ENCODE measurements around the gene LY86. TPM values are rescaled to one million over a fixed set of nuclear protein-coding genes. Genes with fewer than 3 reads are reported as not detected.

LY86 gene
- total and polyA plus RNA-seq, 2 donors (not counting 3 experiments of a cell fraction or from before 2014, with no cell fraction given): not detected

GRCh38 chr6:6624269-6624990, 35.9 kb downstream of the LY86 start:
- no peak overlapping the region for H3K4me2 ChIP-seq (ENCODE audit: insufficient read depth, low read length)
- dilution Hi-C loops (cut with MboI; ENCODE audit: extremely low pct_ligation_motif_present, low sequenced_read_pairs): no loop called here
- no TSS peak for BruUV-seq (replicated peaks)

DNA sequence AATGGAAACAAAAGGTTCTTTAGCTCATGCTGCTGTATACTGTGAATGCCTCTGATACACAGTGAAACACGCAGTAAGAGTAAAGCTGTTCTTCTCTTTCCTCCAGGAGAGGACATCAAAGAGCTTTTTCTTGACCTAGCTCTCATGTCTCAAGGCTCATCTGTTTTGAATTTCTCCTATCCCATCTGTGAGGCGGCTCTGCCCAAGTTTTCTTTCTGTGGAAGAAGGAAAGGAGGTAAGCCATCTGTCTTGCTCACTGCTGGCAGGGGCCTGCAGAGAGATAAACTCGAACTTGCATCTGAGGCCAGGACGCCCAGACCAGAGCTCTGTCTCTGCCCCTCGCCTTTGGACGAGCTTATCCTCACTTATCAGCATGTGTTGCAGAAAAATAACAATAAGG, 37.7 kb downstream of the LY86 start:
- dilution Hi-C loops (cut with MboI; ENCODE audit: extremely low pct_ligation_motif_present, low sequenced_read_pairs): no loop called here

More at GRCh38 chr6:6624269-6624990, 35.9 kb downstream of the LY86 start:
- peaks cover 0 to 3% of the 10 kb centered on the region in 2 experiments for H3K27me3 ChIP-seq (ENCODE audit: control insufficient read depth in 2 of 2, insufficient read depth in 2 of 2, low read length in 2 of 2)
- H3K9me1 ChIP-seq (replicated peaks; ENCODE audit: control insufficient read depth, extremely low read depth, insufficient read depth, low read length): no peaks in the 10 kb centered on the region
- POLR2A ChIA-PET: no interaction called here
- H3K36me3 ChIP-seq (ENCODE audit: control insufficient read depth in 2 of 2, extremely low read depth in 1 of 2, insufficient read depth in 2 of 2, low read length in 2 of 2): no peaks in the 10 kb centered on the region
- H3K9ac ChIP-seq (replicated peaks; ENCODE audit: extremely low read depth, insufficient read depth, low read length): no peak overlapping the region
- no peak for FAIRE-seq
- DNase-seq (ENCODE audit: low read depth, low spot score): no peak
- H3K79me2 ChIP-seq (ENCODE audit: control insufficient read depth, insufficient read depth, low read length): no peaks in the 10 kb centered on the region
- no peak overlapping the region for H2AFZ ChIP-seq (ENCODE audit: low read depth, low read length)
- H3K27ac ChIP-seq (ENCODE audit: insufficient read depth, low read depth, low read length): no peak overlapping the region
- H3K4me3 ChIP-seq (replicated peaks in 1 of 3; ENCODE audit: insufficient read depth in 1 of 3, low read depth in 1 of 3, low read length in 3 of 3): no peak overlapping the region
- TF ChIP-seq POLR2AphosphoS5 (IDR thresholded peaks at IDR 0.05; ENCODE audit: insufficient read depth, low read depth, low read length): no peak
- no peaks in the 10 kb centered on the region for H3K9me3 ChIP-seq (replicated peaks; ENCODE audit: control insufficient read depth, insufficient read depth, low read length)
- no peaks in the 10 kb centered on the region for H4K20me1 ChIP-seq (replicated peaks; ENCODE audit: control insufficient read depth, extremely low read depth, insufficient read depth, low read length)
- intact Hi-C loops (cut with micrococcal nuclease): no loop called here
- CTCF ChIA-PET: no interaction called here
- no peaks in the 10 kb centered on the region for H3K4me1 ChIP-seq (ENCODE audit: control insufficient read depth, extremely low read depth, insufficient read depth, low read length)

More for the DNA sequence above, 37.7 kb downstream of the LY86 start:
- BruUV-seq (replicated peaks): no TSS peak
- DNase-seq (ENCODE audit: low read depth, low spot score) (no peak), FAIRE-seq (peak; percentile 12)
- intact Hi-C loops (cut with micrococcal nuclease): no loop called here
- H3K4me1 ChIP-seq (ENCODE audit: control insufficient read depth, extremely low read depth, insufficient read depth, low read length): no peaks in the 10 kb centered on the region
- no peak overlapping the region for H3K9ac ChIP-seq (replicated peaks; ENCODE audit: extremely low read depth, insufficient read depth, low read length)
- H3K4me3 ChIP-seq (replicated peaks in 1 of 3; ENCODE audit: insufficient read depth in 1 of 3, low read depth in 1 of 3, low read length in 3 of 3): no peak overlapping the region
- no peaks in the 10 kb centered on the region for H3K9me1 ChIP-seq (replicated peaks; ENCODE audit: control insufficient read depth, extremely low read depth, insufficient read depth, low read length)
- H3K9me3 ChIP-seq (replicated peaks; ENCODE audit: control insufficient read depth, insufficient read depth, low read length): no peaks in the 10 kb centered on the region
- CTCF ChIA-PET: interaction anchor here (1.2 kb wide), 1 partner anchor 10 kb away, joined by 3 read pairs; no protein-coding TSS in a partner anchor
- TF ChIP-seq POLR2AphosphoS5 (IDR thresholded peaks at IDR 0.05; ENCODE audit: insufficient read depth, low read depth, low read length) (no peak), MAX (IDR thresholded peaks at IDR 0.05; ENCODE audit: insufficient read depth, insufficient read length) (no peak), MYC (IDR thresholded peaks at IDR 0.05; ENCODE audit: low read depth, low read length) (no peak), GATA2 (IDR thresholded peaks at IDR 0.05; ENCODE audit: insufficient read depth, insufficient read length, low read depth, low read length) (no peak), EZH2 (IDR thresholded peaks at IDR 0.05; ENCODE audit: borderline replicate concordance, low read depth, low read length, severe bottlenecking) (no peak), POLR2A (IDR thresholded peaks at IDR 0.05; ENCODE audit: low read depth, low read length) (no peak), CTCF (IDR thresholded peaks at IDR 0.05; ENCODE audit: extremely low read depth in 1 of 2, insufficient read depth in 1 of 2, low read depth in 1 of 2, low read length in 2 of 2) (no peak), FOS (IDR thresholded peaks at IDR 0.05; ENCODE audit: borderline replicate concordance, insufficient read depth, low read length) (no peak), JUN (IDR thresholded peaks at IDR 0.05; ENCODE audit: borderline replicate concordance, insufficient read depth, insufficient read length, low read depth) (no peak)
- peaks cover 0 to 3% of the 10 kb centered on the region in 2 experiments for H3K27me3 ChIP-seq (ENCODE audit: control insufficient read depth in 2 of 2, insufficient read depth in 2 of 2, low read length in 2 of 2)
- no peak overlapping the region for H2AFZ ChIP-seq (ENCODE audit: low read depth, low read length)
- POLR2A ChIA-PET: no interaction called here
- H4K20me1 ChIP-seq (replicated peaks; ENCODE audit: control insufficient read depth, extremely low read depth, insufficient read depth, low read length): no peaks in the 10 kb centered on the region
- H3K36me3 ChIP-seq (ENCODE audit: control insufficient read depth in 2 of 2, extremely low read depth in 1 of 2, insufficient read depth in 2 of 2, low read length in 2 of 2): no peaks in the 10 kb centered on the region
- H3K27ac ChIP-seq (ENCODE audit: insufficient read depth, low read depth, low read length): no peak overlapping the region
- H3K4me2 ChIP-seq (ENCODE audit: insufficient read depth, low read length): no peak overlapping the region
- no peaks in the 10 kb centered on the region for H3K79me2 ChIP-seq (ENCODE audit: control insufficient read depth, insufficient read depth, low read length)
